COR-L47 (cell line): ENCODE results near the gene EGFLAM.
"Not testable (repeated sequence)": the region's sequence is repeated elsewhere in the genome, so short reads cannot be mapped to it uniquely, and the experiment has no call there.

Source experiments
- DNase-seq: peaks from one replicate; lab custom pipeline; 2025; lab: John Stamatoyannopoulos, UW

The EGFLAM gene

DNA sequence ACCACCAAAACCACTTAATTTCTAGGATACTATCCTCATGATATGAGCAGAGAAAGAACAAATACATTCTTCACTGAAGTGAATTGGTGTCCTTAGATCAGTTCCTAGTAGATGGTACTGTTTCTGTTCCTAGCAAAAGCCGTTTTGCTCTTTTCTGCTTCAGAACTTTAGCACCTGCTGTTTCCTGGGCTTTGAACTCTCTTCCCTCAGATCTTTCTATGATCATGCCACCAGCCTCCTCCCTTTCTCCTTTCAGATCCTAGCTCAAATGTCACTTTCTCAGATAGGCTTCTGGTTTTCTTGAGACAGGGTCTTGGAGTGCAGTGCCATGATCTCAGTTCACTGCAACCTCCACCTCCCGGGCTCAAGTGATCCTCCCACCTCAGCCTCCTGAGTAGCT lies 118.0 kb downstream of the EGFLAM start:
- no peak for DNase-seq

- no peak for DNase-seq
These were observed 120.2 kb downstream of the EGFLAM start for GRCh38 chr5:38378579-38378978.

GRCh38 chr5:38379350-38379937 lies 121.1 kb downstream of the EGFLAM start:
- no peak for DNase-seq

DNA sequence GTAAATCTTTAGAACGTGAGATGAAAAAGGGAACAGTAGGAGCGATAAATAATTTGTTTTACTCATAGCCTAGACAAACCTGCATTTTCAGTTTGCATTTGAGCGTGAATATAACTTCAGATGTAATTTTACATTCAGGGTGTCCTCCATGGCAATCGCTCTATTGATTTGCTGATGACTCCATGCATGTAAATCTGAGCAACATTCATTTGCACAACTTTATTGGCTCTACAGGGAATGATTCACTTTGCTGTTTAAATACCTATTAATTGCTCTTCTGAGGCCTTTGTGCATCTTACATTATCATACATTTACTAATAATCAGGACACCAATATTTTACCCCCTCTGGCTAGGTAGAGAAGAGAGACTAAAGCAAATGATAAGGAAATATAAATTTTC lies 122.2 kb downstream of the EGFLAM start:
- DNase-seq, result no peak

- no peak for DNase-seq
These were observed 123.0 kb downstream of the EGFLAM start for GRCh38 chr5:38381361-38381760.

DNA sequence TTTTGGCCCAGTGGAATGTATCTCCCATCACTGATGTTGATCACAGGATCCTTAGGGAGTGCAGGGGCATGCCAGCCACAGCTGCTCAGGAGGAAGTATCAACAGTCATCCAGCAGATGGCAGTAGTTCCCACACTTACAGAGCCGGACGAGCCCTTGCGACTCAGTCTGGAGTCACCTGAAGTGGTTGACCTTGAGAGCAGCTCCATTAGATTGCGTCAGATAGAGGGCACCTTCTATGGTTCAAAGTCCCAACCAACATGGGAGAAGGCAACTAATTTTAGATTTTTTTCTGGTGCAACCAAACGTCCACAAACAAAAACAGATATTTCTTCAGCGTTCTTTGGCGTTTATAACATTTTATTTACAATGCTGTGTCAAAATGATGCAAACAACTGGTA lies 124.5 kb downstream of the EGFLAM start:
- DNase-seq, result peak; percentile 42

DNA sequence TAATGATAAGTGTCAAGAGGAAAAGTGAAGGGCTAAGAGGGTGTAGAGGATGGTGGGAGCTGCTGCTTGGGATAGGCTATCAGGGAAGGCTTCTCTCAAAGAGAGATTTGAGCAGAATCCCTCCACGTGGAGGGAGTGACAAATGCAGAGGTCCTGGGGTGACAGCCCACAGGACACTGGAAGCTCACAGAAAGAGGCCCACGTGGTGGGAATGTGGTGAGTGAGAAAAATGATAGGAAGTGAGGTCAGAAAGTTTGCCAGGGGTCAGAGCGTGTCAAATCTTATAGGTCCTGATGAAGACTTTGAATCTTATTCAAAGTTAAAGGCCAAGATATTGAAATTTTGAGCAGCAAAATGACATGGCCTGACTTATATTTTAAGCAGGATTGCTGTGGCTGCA lies 125.3 kb downstream of the EGFLAM start:
- DNase-seq, result no peak

GRCh38 chr5:38384396-38384795 lies 126.0 kb downstream of the EGFLAM start:
- no peak for DNase-seq

- DNase-seq, result no peak
These were observed 128.8 kb downstream of the EGFLAM start for GRCh38 chr5:38387161-38387560.

DNA sequence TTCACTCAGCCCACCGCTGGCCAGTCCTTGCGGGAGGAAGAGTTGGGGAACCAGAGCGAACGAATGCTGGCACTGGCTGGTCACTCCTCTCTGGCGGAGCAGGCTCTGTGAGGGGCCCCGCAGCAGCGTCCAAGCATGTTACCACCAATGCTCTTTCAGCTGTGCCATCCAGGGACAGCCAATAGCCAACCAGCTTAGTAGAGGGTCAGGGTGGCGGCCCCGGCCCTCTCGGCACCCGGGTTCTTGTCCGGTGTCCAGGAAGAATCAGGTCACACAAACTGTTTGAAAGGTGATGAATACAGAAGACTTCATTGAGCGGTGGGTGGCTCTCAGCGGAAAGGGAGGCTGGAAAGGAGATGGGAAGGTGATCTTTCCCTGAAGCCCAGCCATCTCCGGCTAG lies 135.3 kb downstream of the EGFLAM start:
- no peak for DNase-seq

GRCh38 chr5:38396766-38397165 lies 138.4 kb downstream of the EGFLAM start:
- no peak for DNase-seq

DNA sequence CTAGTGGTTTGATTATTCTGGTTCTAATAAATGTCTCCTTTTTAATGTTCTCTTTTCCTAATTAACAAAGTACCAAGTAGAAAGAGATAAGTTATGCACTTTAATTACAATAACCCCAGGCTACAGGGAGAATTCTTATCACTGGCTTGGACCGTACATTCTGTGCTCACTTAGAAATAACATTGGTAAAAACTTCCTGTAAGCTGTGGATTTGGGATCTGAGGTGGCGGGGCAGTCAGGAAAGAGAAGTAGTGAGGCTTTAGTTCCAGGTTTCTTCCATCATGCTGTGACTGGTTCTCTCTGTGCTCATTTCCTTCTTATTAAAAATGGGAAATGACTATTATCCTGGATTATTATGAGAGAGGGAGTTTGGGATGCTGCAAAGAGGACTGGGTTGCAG lies 142.0 kb downstream of the EGFLAM start:
- DNase-seq, result no peak

DNA sequence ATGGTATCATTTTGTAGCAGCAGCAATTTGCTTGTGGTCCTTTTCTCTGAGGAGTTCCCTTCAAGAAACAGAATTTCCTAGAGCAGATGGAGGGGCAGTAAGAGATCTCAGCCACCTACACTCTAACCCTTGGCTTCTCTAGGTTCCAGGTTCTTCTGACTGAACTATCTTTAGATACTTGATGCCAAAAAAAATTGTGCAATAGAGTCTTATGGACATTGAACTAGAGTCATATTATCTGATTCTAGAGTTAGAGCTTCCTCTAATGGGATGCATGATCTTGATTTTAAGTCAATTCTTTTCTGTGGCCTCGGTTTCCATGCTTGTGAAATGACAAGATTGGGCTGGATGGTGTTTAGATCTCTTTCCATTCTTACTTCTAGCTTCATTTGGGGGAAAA lies 142.8 kb downstream of the EGFLAM start:
- DNase-seq, result no peak

DNA sequence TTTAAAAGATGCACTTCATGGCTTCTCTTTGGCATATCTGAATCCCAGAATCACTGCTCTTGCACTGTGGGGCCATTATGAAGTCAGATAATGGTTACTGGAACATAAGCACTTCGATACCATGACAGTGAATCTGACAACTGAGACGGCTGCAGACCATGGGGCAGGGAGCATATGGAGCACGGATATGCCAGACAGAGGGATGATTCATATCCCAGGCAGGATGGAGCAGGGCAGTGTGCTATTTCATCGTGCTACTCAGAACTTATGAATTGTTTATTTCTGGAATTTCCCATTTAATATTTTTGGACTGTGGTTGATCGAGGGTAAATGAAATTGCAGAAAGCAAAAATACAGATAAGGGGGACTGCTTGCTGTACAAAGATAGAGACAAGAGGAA lies 145.0 kb downstream of the EGFLAM start:
- DNase-seq, result no peak

DNA sequence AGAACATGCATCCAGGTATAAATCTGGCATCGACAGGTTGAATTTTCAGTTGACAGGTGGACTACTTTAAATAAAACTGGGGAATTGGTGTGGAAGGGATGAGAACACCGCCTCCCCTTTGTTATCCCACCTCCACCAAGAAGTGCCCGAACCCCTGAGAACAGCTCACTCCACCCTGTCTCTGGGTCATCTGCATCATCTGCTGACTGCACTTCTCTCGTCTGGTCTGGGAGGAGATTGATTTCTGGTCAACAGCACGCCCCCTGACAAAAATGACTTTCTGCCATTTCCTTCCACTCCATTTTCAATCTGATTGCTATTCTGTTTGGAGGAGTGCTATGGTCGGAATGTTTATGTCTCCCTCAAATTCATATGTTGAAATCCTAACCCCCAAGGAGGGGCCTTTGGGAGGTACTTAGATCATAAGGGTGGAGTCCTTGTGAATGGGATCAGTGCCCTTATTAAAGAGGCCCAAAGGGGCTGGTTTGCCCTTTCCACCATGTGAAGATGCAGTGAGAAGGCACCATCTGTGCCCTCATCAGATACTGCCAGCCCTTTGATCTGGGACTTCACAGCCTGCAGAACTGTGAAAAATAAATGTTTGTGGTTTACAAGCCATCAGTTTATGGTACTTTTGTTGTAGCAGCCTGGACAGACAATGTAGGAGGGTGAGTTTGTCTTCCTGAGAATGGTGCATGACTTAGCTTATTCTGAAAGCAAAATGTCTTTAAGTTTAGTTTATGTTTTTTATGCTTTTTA lies 145.7 kb downstream of the EGFLAM start:
- no peak for DNase-seq

DNA sequence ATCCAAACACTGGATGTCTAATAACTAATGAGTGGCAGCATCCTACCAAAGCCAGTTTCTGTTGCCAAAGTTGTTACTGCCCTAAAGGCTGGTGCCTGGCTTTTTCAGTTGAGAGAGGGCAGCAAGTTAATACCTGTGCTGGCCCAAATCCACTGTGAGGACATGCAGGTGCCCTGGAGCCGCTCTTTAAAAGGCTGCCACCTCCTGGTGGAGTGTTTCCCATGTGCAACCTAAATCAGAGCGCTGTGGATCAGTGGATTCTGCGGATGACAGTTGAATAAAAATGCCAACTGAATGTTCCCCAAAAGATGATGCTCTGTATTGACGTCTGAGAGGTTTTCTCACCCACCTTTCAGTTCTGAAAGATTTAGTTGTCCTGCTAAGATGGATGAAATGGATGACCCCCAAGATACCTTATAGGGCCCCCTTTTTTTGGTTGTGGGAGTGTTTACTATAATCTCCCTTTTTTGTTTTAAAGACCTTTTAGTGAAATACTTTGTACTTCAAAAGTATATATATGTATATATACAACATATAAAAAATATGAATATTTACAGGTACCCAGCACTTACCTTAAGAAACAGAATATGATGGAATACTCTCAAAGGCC lies 146.4 kb downstream of the EGFLAM start:
- no peak for DNase-seq

DNA sequence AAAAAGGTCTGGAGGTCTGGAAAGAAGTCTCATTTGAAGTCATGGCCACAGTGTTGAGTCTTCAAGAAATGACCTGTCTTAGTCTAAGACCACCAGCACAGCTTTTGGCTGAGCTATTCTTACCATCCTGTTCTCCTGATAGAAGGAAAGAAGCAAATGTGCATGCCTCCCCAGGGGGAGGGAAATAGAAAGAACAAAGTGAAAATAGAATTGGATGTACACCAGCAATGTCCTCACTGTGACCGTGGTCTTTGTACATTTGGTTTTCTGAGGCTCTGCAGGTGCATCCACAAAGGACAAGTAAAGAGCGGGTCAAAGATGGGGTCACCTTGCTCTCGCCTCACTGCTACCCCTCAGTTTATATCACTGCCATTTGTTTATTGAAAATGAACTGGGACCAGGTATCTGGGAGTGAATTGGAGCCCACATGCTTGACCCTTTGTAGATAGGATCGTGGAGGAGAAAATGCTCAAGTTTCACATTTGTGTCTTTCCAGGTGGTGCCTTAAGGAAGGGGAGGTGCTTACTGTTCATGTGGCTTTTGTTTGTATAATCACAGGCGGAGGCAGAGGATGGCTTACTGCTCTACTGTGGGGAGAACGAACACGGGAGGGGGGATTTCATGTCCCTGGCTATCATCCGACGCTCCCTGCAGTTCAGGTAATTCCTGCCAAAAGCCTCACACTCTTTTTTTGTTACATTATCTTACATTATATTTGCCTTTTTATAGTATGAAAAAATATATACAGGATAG lies 150.3 kb downstream of the EGFLAM start:
- no peak for DNase-seq

- DNase-seq, result no peak
These were observed 152.1 kb downstream of the EGFLAM start for GRCh38 chr5:38410304-38410990.

- DNase-seq, result no peak
These were observed 155.3 kb downstream of the EGFLAM start for GRCh38 chr5:38413696-38414095.

DNA sequence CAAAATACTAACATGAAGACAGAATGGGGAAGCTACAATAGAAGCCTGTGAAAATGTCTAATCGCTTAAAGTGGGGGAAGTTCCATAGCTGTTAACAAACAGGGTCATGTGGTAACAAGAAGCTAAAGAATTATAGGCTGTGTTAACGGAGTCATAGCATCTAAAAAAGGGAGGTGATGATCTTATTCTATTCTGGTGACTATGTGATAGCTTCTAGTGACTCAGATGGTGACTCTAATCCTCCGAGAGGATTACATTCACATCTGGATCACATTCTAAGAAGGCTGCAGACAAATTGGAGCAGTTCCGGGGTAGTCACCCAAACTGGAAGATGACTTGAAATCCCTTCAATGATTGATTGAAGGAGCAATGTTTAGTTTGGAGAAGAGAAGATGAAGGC lies 156.0 kb downstream of the EGFLAM start:
- no peak for DNase-seq

- DNase-seq, result not testable (repeated sequence)
These were observed 157.4 kb downstream of the EGFLAM start for GRCh38 chr5:38415772-38416171.

GRCh38 chr5:38417658-38418017 lies 159.3 kb downstream of the EGFLAM start:
- DNase-seq, result no peak
